ENCODE measurements around the gene USF3. TPM values are rescaled to one million over a fixed set of nuclear protein-coding genes. Genes with fewer than 3 reads are reported as not detected.

Gene USF3
- total and polyA plus RNA-seq, 2 of the 8 experiments (the other 6 are each of a cell fraction or from before 2014, with no cell fraction given) = 9.6 to 18.5 TPM

GRCh38 chr3:113629584-113630421 is 66.6 kb downstream of the USF3 start:
- no peak overlapping the region for H4K5ac ChIP-seq (ENCODE audit: insufficient read length, low read depth, low read length)
- H4K20me1 ChIP-seq (replicated peaks in 1 of 2; ENCODE audit: control insufficient read depth in 1 of 2, insufficient read depth in 2 of 2, low read length in 2 of 2) = no peaks in the 10 kb centered on the region
- TF ChIP-seq GTF2F1 (IDR thresholded peaks at IDR 0.05; ENCODE audit: borderline replicate concordance, low read depth, low read length) = no peak
- no peak for TF ChIP-seq SP1 (IDR thresholded peaks at IDR 0.05; ENCODE audit: low read depth, low read length)
- no peak for TF ChIP-seq SUZ12 (IDR thresholded peaks at IDR 0.05; ENCODE audit: low read length)
- no peak for TF ChIP-seq EGR1 (IDR thresholded peaks at IDR 0.05; ENCODE audit: borderline replicate concordance, low read depth, low read length)
- no peak for TF ChIP-seq KDM1A (IDR thresholded peaks at IDR 0.05; ENCODE audit: borderline replicate concordance, low read length)
- no peak for TF ChIP-seq JUN (IDR thresholded peaks at IDR 0.05; ENCODE audit: low read depth, low read length)
- no peak for TF ChIP-seq CHD1 (IDR thresholded peaks at IDR 0.05; ENCODE audit: low read depth, low read length)
- TF ChIP-seq RBBP5 (IDR thresholded peaks at IDR 0.05; ENCODE audit: borderline replicate concordance, low read depth, low read length) = no peak
- no peak for TF ChIP-seq NRF1 (IDR thresholded peaks at IDR 0.05; ENCODE audit: low read depth, low read length)
- no peak for TF ChIP-seq HDAC6 (IDR thresholded peaks at IDR 0.05; ENCODE audit: low read depth, low read length)
- no peak for TF ChIP-seq MAX (IDR thresholded peaks at IDR 0.05)
- TF ChIP-seq SIN3A (conservative IDR thresholded peaks at IDR 0.05 in 1 of 2, IDR thresholded peaks at IDR 0.05 in 1 of 2; ENCODE audit: low read depth in 1 of 2, low read length in 2 of 2) = no peak
- no peak overlapping the region for H3K56ac ChIP-seq (replicated peaks; ENCODE audit: insufficient read length, low read depth, low read length)
- H3K23me2 ChIP-seq (ENCODE audit: low read depth, low read length) = no peaks in the 10 kb centered on the region
- H3K4me2 ChIP-seq (ENCODE audit: insufficient read depth in 1 of 2, low read depth in 2 of 2, low read length in 2 of 2) = no peak overlapping the region
- no peak overlapping the region for H3K27ac ChIP-seq (ENCODE audit: low read depth, low read length)
- H3K36me3 ChIP-seq (ENCODE audit: control insufficient read depth in 2 of 4, insufficient read depth in 4 of 4, low read length in 3 of 4) = no peaks in the 10 kb centered on the region
- H3K14ac ChIP-seq (ENCODE audit: insufficient read length) = no peak overlapping the region
- H4K8ac ChIP-seq (ENCODE audit: extremely low read depth, insufficient read depth, low read length) = no peak overlapping the region
- H3K79me2 ChIP-seq (ENCODE audit: control insufficient read depth in 1 of 2, insufficient read depth in 2 of 2, low read length in 2 of 2) = no peaks in the 10 kb centered on the region
- no peak overlapping the region for H2BK12ac ChIP-seq (ENCODE audit: low read depth, low read length)
- H2AK5ac ChIP-seq (ENCODE audit: low read depth, low read length) = no peak overlapping the region
- H3K4me1 ChIP-seq (replicated peaks in 1 of 4; ENCODE audit: control insufficient read depth in 3 of 4, insufficient read depth in 4 of 4, low read length in 3 of 4) = no peaks in the 10 kb centered on the region
- WGBS, 2 experiments (ENCODE audit: extremely low coverage in 1 of 2, insufficient coverage in 1 of 2, insufficient read length in 1 of 2, insufficient replicate concordance in 2 of 2, low coverage in 1 of 2, low lambda C conversion rate in 2 of 2, missing lambda C conversion rate in 1 of 2) = 91% methylated on average over 16 of the region's 16 CpGs; no CpG with 5 or more reads in 1 of the 2 experiments
- H2BK5ac ChIP-seq (ENCODE audit: low read depth, low read length) = no peak overlapping the region
- H3K23ac ChIP-seq (ENCODE audit: insufficient read length) = no peak overlapping the region
- H2BK20ac ChIP-seq (ENCODE audit: low read length) = no peak overlapping the region
- H3K9me3 ChIP-seq (ENCODE audit: insufficient read depth in 2 of 2, low read depth in 1 of 2, low read length in 1 of 2) = no peaks in the 10 kb centered on the region
- H3K79me1 ChIP-seq (ENCODE audit: low read depth, low read length) = no peaks in the 10 kb centered on the region
- H3K4ac ChIP-seq (replicated peaks; ENCODE audit: insufficient read length, low read depth, low read length) = no peak overlapping the region
- H3K4me3 ChIP-seq (ENCODE audit: extremely low read depth in 1 of 4, insufficient read depth in 2 of 4, low read depth in 3 of 4, low read length in 4 of 4) = no peak overlapping the region
- H2BK120ac ChIP-seq (replicated peaks; ENCODE audit: low read depth, low read length) = no peak overlapping the region
- ChIA-PET CTCF (ENCODE audit: partially characterized antibody) (interaction anchor here (0.6 to 5.0 kb wide), 13 partner anchors 10 to 960 kb away, joined by 3 to 43 read pairs (median 4); no protein-coding TSS in a partner anchor), POLR2A (ENCODE audit: partially characterized antibody) (no interaction called here)
- H3K18ac ChIP-seq (ENCODE audit: extremely low read depth, low read length) = no peak overlapping the region
- H3K27me3 ChIP-seq (replicated peaks in 1 of 4; ENCODE audit: control insufficient read depth in 3 of 4, extremely low read depth in 1 of 4, insufficient read depth in 3 of 4, low read length in 3 of 4) = no peaks in the 10 kb centered on the region
- no peak overlapping the region for H2BK15ac ChIP-seq (ENCODE audit: low read length)
- DNase-seq (ENCODE audit: low read depth in 1 of 2, low spot score in 2 of 2) = no peak
- no peak overlapping the region for H2AFZ ChIP-seq (ENCODE audit: low read length)
- no peak for FAIRE-seq
- H3K9ac ChIP-seq (replicated peaks in 1 of 4; ENCODE audit: extremely low read depth in 1 of 4, low read depth in 3 of 4, low read length in 3 of 4) = no peak overlapping the region
- H4K91ac ChIP-seq (replicated peaks; ENCODE audit: insufficient read length, low read length) = no peak overlapping the region

Data from H1 (cell line).